ENCODE data around the gene TIGD3.

The TIGD3 gene

GRCh38 chr11:65390996-65391395 lies 36.4 kb downstream of the TIGD3 start:
- no peak for DNase-seq

- no peak for DNase-seq
Observed at GRCh38 chr11:65392186-65392829, 37.8 kb downstream of the TIGD3 start.

- DNase-seq = no peak
Observed at GRCh38 chr11:65392899-65393298, 38.3 kb downstream of the TIGD3 start.

GRCh38 chr11:65393513-65394079 lies 39.0 kb downstream of the TIGD3 start:
- no peak for DNase-seq

GRCh38 chr11:65394125-65394536 lies 39.6 kb downstream of the TIGD3 start:
- DNase-seq = no peak

- DNase-seq = no peak
Observed at GRCh38 chr11:65395961-65396530, 41.5 kb downstream of the TIGD3 start.

- no peak for DNase-seq
Observed at GRCh38 chr11:65396769-65397745, 42.5 kb downstream of the TIGD3 start.

- no peak for DNase-seq
Observed at GRCh38 chr11:65398362-65398910, 43.9 kb downstream of the TIGD3 start.

GRCh38 chr11:65399249-65399648 lies 44.7 kb downstream of the TIGD3 start:
- no peak for DNase-seq

GRCh38 chr11:65399845-65400244 lies 45.3 kb downstream of the TIGD3 start:
- no peak for DNase-seq

GRCh38 chr11:65400307-65401072 lies 45.9 kb downstream of the TIGD3 start:
- DNase-seq = no peak

- no peak for DNase-seq
Observed at GRCh38 chr11:65401073-65401802, 46.7 kb downstream of the TIGD3 start.

- DNase-seq = no peak
Observed at GRCh38 chr11:65401803-65402248, 47.3 kb downstream of the TIGD3 start.

- no peak for DNase-seq
Observed at GRCh38 chr11:65402790-65403189, 48.2 kb downstream of the TIGD3 start.

GRCh38 chr11:65403607-65404121 lies 49.1 kb downstream of the TIGD3 start:
- DNase-seq = peak; percentile 81 to 88 (median 85)

GRCh38 chr11:65404210-65404609 lies 49.7 kb downstream of the TIGD3 start:
- no peak for DNase-seq

- DNase-seq = no peak
Observed at GRCh38 chr11:65404638-65405339, 50.2 kb downstream of the TIGD3 start.
